K562 (cell line): Measurements from ENCODE around the gene ITGB2.

Experiments used
- ATF6 ChIP-seq: sonication (generic); formaldehyde crosslinking; IDR thresholded peaks from 2 replicates; pipeline ENCODE4 v1.4.0; 2020; ENCODE audit warnings: mild to moderate bottlenecking, missing genetic modification reagents
- BCLAF1 ChIP-seq, 2 experiments: fragments of 450-650 bp in 1 of 2; IDR thresholded peaks; 2 replicates each; pipeline ENCODE4 v1.6.1; 2011 to 2017; ENCODE audit warnings: low read depth in 2 of 2, antibody characterized with exemption in 1 of 2, borderline replicate concordance in 1 of 2, low read length in 1 of 2, mild to moderate bottlenecking in 1 of 2, mixed read lengths in 1 of 2; ENCODE audit not compliant: control insufficient read depth in 1 of 2
- HNRNPLL ChIP-seq: fragments of 200-400 bp; formaldehyde crosslinking; IDR thresholded peaks from 2 replicates; pipeline ENCODE4 v1.6.1; 2017; ENCODE audit warnings: low read length, low read depth, mild to moderate bottlenecking; ENCODE audit not compliant: poor library complexity, severe bottlenecking
- MNT ChIP-seq, 2 experiments: fragments of 450-650 bp; conservative IDR thresholded peaks; 2 replicates each; pipeline ENCODE4 v1.6.1; 2017; ENCODE audit warnings: mild to moderate bottlenecking in 2 of 2, moderate library complexity in 2 of 2
- RAD21 ChIP-seq, 2 experiments: fragments of 250-450 bp in 1 of 2; fragments of 450-650 bp in 1 of 2; sonication (Bioruptor Pico) in 1 of 2; formaldehyde crosslinking in 1 of 2; IDR thresholded peaks in 1 of 2; conservative IDR thresholded peaks in 1 of 2; 2 replicates each; pipeline versions ENCODE4 v1.4.0 to v1.8.0; 2020 to 2022; ENCODE audit warnings: mild to moderate bottlenecking in 2 of 2, moderate library complexity in 1 of 2
- SIN3B ChIP-seq: fragments of 450-650 bp; IDR thresholded peaks from 2 replicates; pipeline ENCODE4 v1.6.1; 2017; ENCODE audit warnings: low read depth, mild to moderate bottlenecking, moderate library complexity
- SNAPC5 ChIP-seq: fragments of 250-450 bp; sonication (Bioruptor Pico); IDR thresholded peaks from 2 replicates; pipeline ENCODE4 v1.8.0; 2021; ENCODE audit warnings: moderate library complexity, mild to moderate bottlenecking, inconsistent platforms
- TBP ChIP-seq: optimal IDR thresholded peaks from 2 replicates; pipeline ENCODE3; 2011; ENCODE audit warnings: low read depth, low read length, improper control_type of control experiment
- ZBTB33 ChIP-seq: sonication (generic); formaldehyde crosslinking; IDR thresholded peaks from 2 replicates; pipeline ENCODE4 v1.8.1; 2023; ENCODE audit warnings: mild to moderate bottlenecking, missing genetic modification reagents
- ZNF24 ChIP-seq: fragments of 450-650 bp; IDR thresholded peaks from 2 replicates; pipeline ENCODE4 v1.6.1; 2016
- ZNF274 ChIP-seq: IDR thresholded peaks from 2 replicates; pipeline ENCODE4 v1.6.1; 2011; ENCODE audit warnings: low read depth, mild to moderate bottlenecking, low read length, moderate library complexity, borderline replicate concordance
- ZNF318 ChIP-seq, 2 experiments: fragments of 450-650 bp; IDR thresholded peaks; 2 replicates each; pipeline ENCODE4 v1.6.1; 2016; ENCODE audit warnings: mild to moderate bottlenecking in 2 of 2, borderline replicate concordance in 1 of 2, low read depth in 1 of 2, moderate library complexity in 1 of 2
- ZNF644 ChIP-seq: fragments of 200-800 bp; sonication (Bioruptor generic); IDR thresholded peaks from 2 replicates; pipeline ENCODE4 v1.6.1; 2016; ENCODE audit warnings: low read depth, missing genetic modification characterization, missing compliant biosample characterization

- TF ChIP-seq ZNF24 (no peak), ZBTB33 (CRISPR knock-in tag) (no peak), SNAPC5 (CRISPR knock-in tag) (no peak), ZNF644 (tag) (no peak), HNRNPLL (no peak), ZNF274 (no peak), ZNF318 (IDR thresholded peaks at IDR 0.05; ENCODE audit: borderline replicate concordance in 1 of 2, low read depth in 1 of 2) (no peak), TBP (no peak), SIN3B (no peak), RAD21 (CRISPR knock-in tag; conservative IDR thresholded peaks at IDR 0.05 in 1 of 2, IDR thresholded peaks at IDR 0.05 in 1 of 2) (no peak), BCLAF1 (IDR thresholded peaks at IDR 0.05; ENCODE audit: borderline replicate concordance in 1 of 2, control insufficient read depth in 1 of 2, low read depth in 2 of 2, low read length in 1 of 2) (no peak), ATF6 (CRISPR knock-in tag) (no peak), MNT (conservative IDR thresholded peaks at IDR 0.05) (no peak)
These were observed 2.9 kb upstream of the ITGB2 start for GRCh38 chr21:44923480-44924084.
